Kidney (tissue), 14 donors: ENCODE measurements around the gene NUDT16. TPM values are rescaled to one million over a fixed set of nuclear protein-coding genes. Genes with fewer than 3 reads are reported as not detected.

Experiments
- DNase-seq, 5 donors: peaks; one replicate each; pipeline ENCODE4 v3.0.0-alpha.2; 2013 to 2020
- FAIRE-seq: peaks from 2 replicates; lab custom pipeline; 2012; peaks lifted over from hg19 to GRCh38; lab: Jason Lieb, UNC
- H3K27ac ChIP-seq, 2 donors: one replicate each; pipeline ENCODE4 v1.7.0; 2013; ENCODE audit warnings: low read depth in 2 of 2, low read length in 2 of 2, inconsistent platforms in 1 of 2
- H3K27me3 ChIP-seq: one replicate; pipeline ENCODE4 v1.7.1; 2013; ENCODE audit warnings: low read length, inconsistent platforms; ENCODE audit not compliant: control insufficient read depth, insufficient read depth
- H3K36me3 ChIP-seq, 3 donors: one replicate each; pipeline versions ENCODE4 v1.7.0 to v1.7.1; 2013; ENCODE audit warnings: low read length in 3 of 3, control low read depth in 1 of 3, inconsistent platforms in 1 of 3; ENCODE audit not compliant: insufficient read depth in 3 of 3, control insufficient read depth in 2 of 3
- H3K4me1 ChIP-seq, 3 donors: one replicate each; pipeline versions ENCODE4 v1.7.0 to v1.7.1; 2013; ENCODE audit warnings: low read length in 3 of 3, inconsistent platforms in 1 of 3, low read depth in 1 of 3; ENCODE audit not compliant: control insufficient read depth in 2 of 3, insufficient read depth in 2 of 3
- H3K4me3 ChIP-seq, 3 donors: one replicate each; pipeline versions ENCODE4 v1.7.0 to v1.8.1; 2013; ENCODE audit warnings: low read length in 3 of 3, control low read depth in 1 of 3, inconsistent platforms in 1 of 3
- H3K9ac ChIP-seq, 3 donors: one replicate each; pipeline versions ENCODE4 v1.7.0 to v1.7.1; 2013; ENCODE audit warnings: low read length in 3 of 3, control low read depth in 1 of 3, inconsistent platforms in 1 of 3
- H3K9me3 ChIP-seq, 3 donors: one replicate each; pipeline versions ENCODE4 v1.7.0 to v1.7.1; 2013; ENCODE audit warnings: low read length in 3 of 3, control low read depth in 1 of 3, inconsistent platforms in 1 of 3; ENCODE audit not compliant: control insufficient read depth in 2 of 3, insufficient read depth in 1 of 3
- CTCF ChIP-seq: IDR thresholded peaks from 3 replicates; pipeline ENCODE4 v1.5.1; 2012; ENCODE audit warnings: mild to moderate bottlenecking, moderate library complexity, borderline replicate concordance; ENCODE audit not compliant: insufficient read depth; ENCODE audit errors: extremely low read depth
- intact Hi-C: fragments of 100-400 bp; cut with DNase I; formaldehyde crosslinking; loops from one replicate; pipeline ENCODE4 v1.11.1; 2022
- polyA plus RNA-seq: library from polyadenylated mRNA; stranded (reverse); fragments of 350-450 nt; fragmentation: Illumina TruSeq; extraction: RNeasy Lipid Tissue Mini Kit (QIAGEN cat#74804); gene quantifications from one replicate; pipeline ENCODE4 v1.2.3, GENCODE V29; 2014; ENCODE audit warnings: low read depth, low replicate concordance; ENCODE audit not compliant: insufficient read depth
- total RNA-seq: library from RNA; stranded (reverse); fragmentation: NEBNext Ultra II Directional; extraction: Animal tissue kit (Norgen Biotek cat#: 25700); gene quantifications from one replicate; pipeline ENCODE4 v1.2.1, GENCODE V29; 2021
- donor health status: control.
- donor health status: control.
- donor health status: control.
- donor health status: control.
- donor health status: control.
- donor health status: DM: yes; HTN: yes; CAD: no.
- donor health status: Normal renal cell carcinoma (clear cell type).

Gene NUDT16
- total and polyA plus RNA-seq, 2 donors from 2014 or later = 40.1 to 43.2 TPM

GRCh38 chr3:131361464-131362421 is 19.8 kb upstream of the NUDT16 start:
- no peak for TF ChIP-seq CTCF
- Histone ChIP-seq H3K27ac (peak overlapping the region; percentile 82 to 91), H3K9me3 (no peaks in the 10 kb centered on the region), H3K27me3 (no peaks in the 10 kb centered on the region), H3K36me3 (no peaks in the 10 kb centered on the region), H3K4me1 (peaks cover 0 to 2% (median 0%) of the 10 kb centered on the region in 3 donors), H3K9ac (peak overlapping the region; percentile 16 to 55 (median 36)), H3K4me3 (peak overlapping the region; percentile 23 to 74 (median 61))
- intact Hi-C loops = no loop called here
- peak; percentile 80 to 96 (median 83) for DNase-seq
- FAIRE-seq = no peak

DNA sequence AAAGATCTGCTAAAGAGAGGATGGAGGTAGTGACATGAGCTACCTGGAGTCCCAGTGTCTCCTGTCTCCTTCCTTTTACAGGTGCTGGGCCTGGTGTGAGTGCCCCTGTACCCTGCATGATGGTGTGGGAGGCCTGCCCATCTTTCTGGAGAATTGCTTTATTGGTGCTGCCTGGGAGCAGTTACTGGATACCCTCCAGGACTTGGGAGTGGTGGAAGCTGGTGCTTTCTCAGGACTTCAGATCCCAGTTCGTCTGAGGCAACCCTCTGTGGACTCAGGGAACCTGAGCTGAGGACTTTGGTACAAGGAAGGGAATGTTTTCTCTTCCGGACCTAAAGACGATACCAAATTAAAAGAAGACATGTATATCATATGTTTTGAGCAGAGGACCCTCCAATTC is 18.3 kb upstream of the NUDT16 start:
- no peak for FAIRE-seq

GRCh38 chr3:131370935-131371687 is 10.5 kb upstream of the NUDT16 start:
- Histone ChIP-seq H3K27me3 (no peaks in the 10 kb centered on the region), H3K9ac (no peak overlapping the region), H3K4me1 (no peaks in the 10 kb centered on the region), H3K4me3 (no peak overlapping the region), H3K27ac (no peak overlapping the region), H3K9me3 (no peaks in the 10 kb centered on the region), H3K36me3 (peaks cover 0 to 13% (median 6%) of the 10 kb centered on the region in 3 donors)
- intact Hi-C loops = no loop called here
- TF ChIP-seq CTCF = no peak
- no peak for FAIRE-seq
- DNase-seq = no peak

More for the DNA sequence above, 18.3 kb upstream of the NUDT16 start:
- intact Hi-C loops = no loop called here
- DNase-seq = no peak
- no peak overlapping the region for H3K4me3 ChIP-seq
- H3K9me3 ChIP-seq = no peaks in the 10 kb centered on the region
- H3K27ac ChIP-seq = no peak overlapping the region
- no peaks in the 10 kb centered on the region for H3K27me3 ChIP-seq
- TF ChIP-seq CTCF = no peak
- H3K9ac ChIP-seq = no peak overlapping the region
- H3K4me1 ChIP-seq = peaks cover 0 to 2% (median 0%) of the 10 kb centered on the region in 3 donors
- H3K36me3 ChIP-seq = no peaks in the 10 kb centered on the region
